Activated B cell treated with CpG ODN at 0.5 μM for 24 hours (primary cell): ENCODE data around the gene ESRRG. TPM values are rescaled to one million over a fixed set of nuclear protein-coding genes. Genes with fewer than 3 reads are reported as not detected.

Experiments
- ATAC-seq: fragments of 200-7000 bp; cut with Tn5 transposase; one replicate; pipeline ENCODE4 v1.10.0; 2021; ENCODE audit warnings: low read depth, mild to moderate bottlenecking, moderate library complexity
- CTCF ChIA-PET: fragments of 350-600 bp; sonication (Branson Sonifier 250); formaldehyde crosslinking; loops from one replicate; lab custom pipeline; 2021; ENCODE audit warnings: antibody characterized with exemption; lab: Charles Lee
- POLR2A ChIA-PET: fragments of 350-600 bp; sonication (Branson Sonifier 250); formaldehyde crosslinking; loops from one replicate; lab custom pipeline; 2021; ENCODE audit warnings: antibody characterized with exemption; lab: Charles Lee
- DNase-seq: peaks from one replicate; pipeline ENCODE4 v3.0.0; 2022
- H3K27ac Mint-ChIP-seq: one replicate; pipeline ENCODE4 v1.8.0; 2020; ENCODE audit warnings: mixed read lengths
- H3K27me3 Mint-ChIP-seq: one replicate; pipeline ENCODE4 v1.8.0; 2021; ENCODE audit warnings: mixed read lengths
- H3K36me3 Mint-ChIP-seq: one replicate; pipeline ENCODE4 v1.8.0; 2021; ENCODE audit warnings: low read depth, mixed read lengths
- H3K4me1 Mint-ChIP-seq: one replicate; pipeline ENCODE4 v1.8.0; 2021; ENCODE audit warnings: mixed read lengths
- H3K4me3 Mint-ChIP-seq: one replicate; pipeline ENCODE4 v1.8.0; 2020; ENCODE audit warnings: mild to moderate bottlenecking, mixed read lengths
- H3K9me3 Mint-ChIP-seq: one replicate; pipeline ENCODE4 v1.8.0; 2020; ENCODE audit warnings: mixed read lengths
- intact Hi-C: fragments of 100-400 bp; cut with micrococcal nuclease; formaldehyde crosslinking; loops from one replicate; pipeline ENCODE4 v1.15.1; 2024
- total RNA-seq: library from RNA; stranded (reverse); gene quantifications from 2 replicates; pipeline ENCODE4 v1.2.3, GENCODE V29; 2022
- TF ChIP-seq, protein P1 (sequence below): fragments of 200-600 bp; IDR thresholded peaks from one replicate; pipeline ENCODE4 v1.8.0; 2022; ENCODE audit warnings: antibody characterized with exemption, mild to moderate bottlenecking

ESRRG gene
- total RNA-seq, 1 donor from 2014 or later, result not detected

DNA sequence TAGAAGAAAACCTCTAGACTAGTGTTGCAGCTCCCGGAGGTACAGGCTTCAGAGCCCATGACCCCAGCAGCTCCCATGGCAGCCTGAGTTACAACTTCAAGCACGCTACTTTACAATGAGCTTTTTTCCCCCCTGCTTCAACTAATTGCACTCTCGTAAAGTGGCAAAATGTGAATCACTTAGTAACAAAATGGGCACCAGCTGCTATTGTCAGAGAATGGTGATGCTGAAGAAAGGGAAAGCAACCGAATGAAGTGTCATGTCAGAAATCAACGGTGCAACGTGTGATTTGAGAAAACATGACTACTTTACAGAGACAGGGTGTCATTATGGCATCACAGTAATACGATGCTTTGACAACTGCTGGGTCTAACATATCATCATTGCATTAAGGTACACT, 40.5 kb downstream of the ESRRG start:
- DNase-seq (no peak), ATAC-seq (no peak)
- CTCF ChIA-PET, result no interaction called here
- Mint-ChIP-seq H3K4me1 (no peaks in the 10 kb centered on the region), H3K4me3 (no peak overlapping the region), H3K27ac (no peak overlapping the region), H3K9me3 (no peaks in the 10 kb centered on the region), H3K36me3 (no peaks in the 10 kb centered on the region), H3K27me3 (no peaks in the 10 kb centered on the region)
- POLR2A ChIA-PET, result no interaction called here
- intact Hi-C loops, result no loop called here
- TF ChIP-seq, protein P1, sequence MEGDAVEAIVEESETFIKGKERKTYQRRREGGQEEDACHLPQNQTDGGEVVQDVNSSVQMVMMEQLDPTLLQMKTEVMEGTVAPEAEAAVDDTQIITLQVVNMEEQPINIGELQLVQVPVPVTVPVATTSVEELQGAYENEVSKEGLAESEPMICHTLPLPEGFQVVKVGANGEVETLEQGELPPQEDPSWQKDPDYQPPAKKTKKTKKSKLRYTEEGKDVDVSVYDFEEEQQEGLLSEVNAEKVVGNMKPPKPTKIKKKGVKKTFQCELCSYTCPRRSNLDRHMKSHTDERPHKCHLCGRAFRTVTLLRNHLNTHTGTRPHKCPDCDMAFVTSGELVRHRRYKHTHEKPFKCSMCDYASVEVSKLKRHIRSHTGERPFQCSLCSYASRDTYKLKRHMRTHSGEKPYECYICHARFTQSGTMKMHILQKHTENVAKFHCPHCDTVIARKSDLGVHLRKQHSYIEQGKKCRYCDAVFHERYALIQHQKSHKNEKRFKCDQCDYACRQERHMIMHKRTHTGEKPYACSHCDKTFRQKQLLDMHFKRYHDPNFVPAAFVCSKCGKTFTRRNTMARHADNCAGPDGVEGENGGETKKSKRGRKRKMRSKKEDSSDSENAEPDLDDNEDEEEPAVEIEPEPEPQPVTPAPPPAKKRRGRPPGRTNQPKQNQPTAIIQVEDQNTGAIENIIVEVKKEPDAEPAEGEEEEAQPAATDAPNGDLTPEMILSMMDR, result no peak

DNA sequence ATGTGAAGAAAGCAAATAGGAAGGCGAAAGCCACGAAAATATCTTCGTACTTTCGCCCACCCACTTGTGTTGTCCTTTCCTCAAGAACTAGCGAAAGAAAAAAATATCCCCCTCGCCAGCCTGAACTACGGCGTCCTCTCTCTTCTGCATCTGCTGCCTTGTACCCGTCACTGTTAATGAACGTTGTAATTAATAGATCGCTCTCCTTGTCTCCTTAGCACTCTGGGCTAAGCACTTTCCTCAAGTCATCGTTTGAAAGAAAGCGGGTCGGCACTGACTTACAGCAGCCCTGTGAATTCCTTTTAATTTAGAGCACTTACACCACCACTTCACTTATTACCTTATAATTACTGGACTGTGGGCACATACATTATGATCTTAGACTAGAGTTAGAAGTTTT, 44.1 kb downstream of the ESRRG start:
- H3K27ac Mint-ChIP-seq, result no peak overlapping the region
- no peaks in the 10 kb centered on the region for H3K4me1 Mint-ChIP-seq
- DNase-seq, result no peak
- H3K27me3 Mint-ChIP-seq, result no peaks in the 10 kb centered on the region
- intact Hi-C loops, result no loop called here
- H3K4me3 Mint-ChIP-seq, result no peak overlapping the region
- ChIA-PET CTCF (no interaction called here), POLR2A (no interaction called here)
- no peak for ATAC-seq
- TF ChIP-seq, protein P1, result no peak
- no peaks in the 10 kb centered on the region for H3K9me3 Mint-ChIP-seq
- no peaks in the 10 kb centered on the region for H3K36me3 Mint-ChIP-seq

DNA sequence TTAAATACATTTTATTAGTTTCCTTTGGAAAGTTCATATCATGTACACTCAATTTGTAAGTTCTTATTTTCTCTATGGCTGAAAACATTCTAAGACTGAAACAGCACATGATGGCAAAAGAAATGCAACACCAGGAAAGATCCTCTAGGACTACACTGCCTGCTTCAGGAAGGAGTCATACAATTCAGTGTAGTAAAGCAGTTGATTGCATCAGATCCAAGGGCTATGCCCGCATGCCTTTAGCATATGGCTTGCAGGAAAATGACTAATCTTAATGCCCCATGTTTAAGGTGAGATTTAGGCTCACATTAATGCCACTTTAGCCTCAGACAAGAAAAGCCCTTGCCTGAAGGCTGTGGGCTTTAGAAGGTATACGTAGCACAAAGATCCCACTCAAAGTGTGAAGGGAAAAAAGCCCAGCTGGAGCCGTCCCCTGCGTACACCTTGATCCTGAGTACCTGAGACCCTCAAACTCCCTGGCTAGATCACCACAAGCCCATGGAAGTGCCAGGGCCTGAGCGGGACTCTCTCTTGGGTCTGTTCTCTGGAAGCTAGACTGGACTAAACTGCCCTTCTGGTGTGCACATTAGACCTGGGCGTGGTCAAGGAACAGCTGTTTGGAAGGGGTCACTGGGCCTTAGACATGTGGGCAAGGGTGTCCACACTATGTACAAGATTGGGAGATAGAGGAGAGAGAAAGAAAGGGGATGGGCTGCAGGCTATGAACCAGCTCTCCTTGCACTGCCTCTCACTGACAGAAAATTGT, 52.9 kb downstream of the ESRRG start:
- TF ChIP-seq, protein P1, result no peak
- Mint-ChIP-seq H3K4me1 (no peaks in the 10 kb centered on the region), H3K4me3 (no peak overlapping the region), H3K27me3 (no peaks in the 10 kb centered on the region), H3K9me3 (no peaks in the 10 kb centered on the region), H3K27ac (no peak overlapping the region), H3K36me3 (no peaks in the 10 kb centered on the region)
- intact Hi-C loops, result no loop called here
- ChIA-PET POLR2A (no interaction called here), CTCF (no interaction called here)
- DNase-seq (no peak), ATAC-seq (no peak)

DNA sequence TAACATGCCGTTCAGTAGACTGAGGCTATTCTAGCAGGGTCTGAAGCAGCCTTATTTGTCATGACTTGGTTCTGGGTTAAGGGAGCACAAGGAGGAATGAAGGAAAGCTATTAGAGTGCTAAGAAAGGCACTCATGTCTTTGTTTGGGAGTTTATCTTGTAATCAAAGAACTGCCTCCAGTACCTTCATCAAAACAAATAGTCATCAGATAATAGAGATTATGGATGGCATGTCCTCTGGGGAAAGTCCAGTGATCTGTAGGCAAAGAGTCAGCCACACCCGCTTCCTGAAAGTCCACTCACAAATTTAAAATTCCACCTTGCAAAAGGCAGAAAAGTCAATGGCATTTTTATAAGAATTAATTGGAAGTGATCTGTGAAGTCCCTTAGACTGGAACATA, 56.8 kb downstream of the ESRRG start:
- CTCF ChIA-PET, result no interaction called here
- no peaks in the 10 kb centered on the region for H3K4me1 Mint-ChIP-seq
- TF ChIP-seq, protein P1, result no peak

DNA sequence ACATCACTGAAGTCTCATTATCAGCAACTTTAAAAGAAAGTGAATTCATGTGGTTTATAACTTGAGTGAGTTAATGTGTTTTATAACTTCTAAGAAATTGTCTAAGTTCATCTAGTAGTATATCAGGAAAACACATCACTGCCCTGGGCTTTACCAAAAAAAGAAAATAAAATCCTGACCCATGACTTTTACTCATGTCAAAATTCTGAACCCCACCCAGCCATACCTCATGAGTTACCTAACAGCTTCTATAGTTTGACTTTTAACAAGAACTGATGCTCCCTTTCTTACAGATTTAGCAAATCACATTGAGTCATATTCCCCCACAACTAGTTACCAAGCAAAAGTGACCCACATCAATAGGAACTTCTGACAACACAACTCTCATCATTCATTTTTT, 57.4 kb downstream of the ESRRG start:
- ChIA-PET POLR2A (no interaction called here), CTCF (no interaction called here)
- Mint-ChIP-seq H3K27ac (no peak overlapping the region), H3K36me3 (no peaks in the 10 kb centered on the region), H3K9me3 (no peaks in the 10 kb centered on the region), H3K4me3 (no peak overlapping the region), H3K4me1 (no peaks in the 10 kb centered on the region), H3K27me3 (no peaks in the 10 kb centered on the region)
- TF ChIP-seq, protein P1, result no peak
- DNase-seq (no peak), ATAC-seq (no peak)
- intact Hi-C loops, result no loop called here

More for the DNA sequence above, 56.8 kb downstream of the ESRRG start:
- intact Hi-C loops, result no loop called here
- no peaks in the 10 kb centered on the region for H3K9me3 Mint-ChIP-seq
- H3K4me3 Mint-ChIP-seq, result no peak overlapping the region
- no peak for ATAC-seq
- H3K27me3 Mint-ChIP-seq, result no peaks in the 10 kb centered on the region
- DNase-seq, result no peak
- POLR2A ChIA-PET, result no interaction called here
- H3K36me3 Mint-ChIP-seq, result no peaks in the 10 kb centered on the region
- no peak overlapping the region for H3K27ac Mint-ChIP-seq
